GM19035 (cell line): ENCODE results near the gene BFSP1.

ENCODE experiments used
- ATAC-seq: cut with Tn5 transposase; IDR thresholded peaks from one replicate; pipeline ENCODE4 v1.9.1; 2021; ENCODE audit not compliant: unreplicated experiment

BFSP1 gene

DNA sequence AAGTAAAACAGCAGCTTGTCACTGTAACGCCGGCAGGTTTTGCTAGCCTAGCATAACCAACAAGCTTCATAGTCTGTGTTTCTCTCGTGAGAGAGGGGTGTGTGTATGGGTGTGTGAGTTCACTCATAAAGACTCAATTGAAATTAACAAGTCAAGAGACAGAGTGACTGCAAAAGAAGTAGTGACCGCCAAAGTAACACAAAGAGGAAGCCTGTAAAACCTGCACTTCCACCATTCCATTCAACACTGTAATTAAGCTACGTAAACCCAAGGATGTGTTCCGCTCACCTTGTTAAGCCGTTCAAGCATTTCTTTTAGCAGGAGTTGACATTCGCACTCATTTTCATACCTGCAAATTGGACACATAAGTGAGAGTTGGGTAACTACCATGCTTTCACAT, 6.6 kb downstream of the BFSP1 start:
- ATAC-seq, result no peak

DNA sequence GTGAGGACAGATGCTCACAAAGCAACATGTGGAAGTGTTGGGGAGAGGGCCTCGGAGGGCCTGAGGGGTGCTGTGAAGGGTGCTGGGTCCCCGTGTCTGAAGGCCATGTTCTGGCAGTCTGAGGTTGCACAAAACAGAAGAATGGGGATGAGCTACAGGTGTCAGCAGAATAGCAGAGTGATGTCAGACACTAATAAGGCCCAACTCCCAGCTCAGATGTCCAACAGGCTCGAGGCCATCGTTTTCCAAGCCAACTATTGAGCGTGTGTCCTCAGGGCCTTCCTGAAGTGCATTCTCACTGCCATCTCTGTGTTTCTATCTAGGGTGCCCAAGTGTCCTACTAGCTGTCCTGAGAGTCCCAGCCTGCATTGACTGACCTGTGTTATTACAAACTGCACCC, 7.9 kb downstream of the BFSP1 start:
- no peak for ATAC-seq

DNA sequence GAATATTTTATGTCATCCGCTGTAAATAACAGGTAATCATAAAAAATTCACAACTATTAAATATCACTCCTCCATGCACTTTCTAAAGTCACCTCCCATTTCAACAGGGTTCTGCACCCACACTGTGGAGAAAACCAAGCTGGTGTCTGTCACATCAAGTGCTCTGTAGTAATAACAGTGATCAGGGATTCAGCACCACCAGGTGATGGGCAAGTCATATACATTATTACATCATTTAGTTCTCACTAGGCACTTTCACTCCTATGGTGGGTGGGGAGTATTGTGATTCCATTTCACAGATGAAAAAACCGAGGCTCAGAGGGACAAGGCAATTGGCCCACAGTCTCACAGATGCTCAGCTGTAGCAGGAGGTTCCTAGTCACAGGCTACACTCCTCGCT, 8.7 kb downstream of the BFSP1 start:
- ATAC-seq, result no peak

DNA sequence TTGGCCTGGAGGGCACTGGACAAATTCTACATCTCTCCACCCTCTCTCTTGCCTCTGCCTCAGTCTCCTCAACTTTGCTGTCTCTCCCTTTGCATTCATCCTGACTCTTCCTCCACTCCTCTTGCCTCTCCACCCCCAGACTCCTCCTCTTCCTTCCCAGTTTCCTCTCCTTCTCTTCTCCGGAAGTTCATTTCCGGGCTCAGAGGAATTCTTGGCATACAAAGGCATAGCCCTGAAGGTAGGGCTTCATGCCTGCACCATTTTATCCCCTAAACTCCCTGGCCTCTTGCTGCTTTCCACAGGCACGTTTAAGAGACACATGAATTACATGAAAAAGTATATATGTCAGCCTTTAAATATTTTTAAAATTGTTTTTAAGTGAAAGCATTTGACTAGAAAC, 10.6 kb downstream of the BFSP1 start:
- ATAC-seq, result no peak

DNA sequence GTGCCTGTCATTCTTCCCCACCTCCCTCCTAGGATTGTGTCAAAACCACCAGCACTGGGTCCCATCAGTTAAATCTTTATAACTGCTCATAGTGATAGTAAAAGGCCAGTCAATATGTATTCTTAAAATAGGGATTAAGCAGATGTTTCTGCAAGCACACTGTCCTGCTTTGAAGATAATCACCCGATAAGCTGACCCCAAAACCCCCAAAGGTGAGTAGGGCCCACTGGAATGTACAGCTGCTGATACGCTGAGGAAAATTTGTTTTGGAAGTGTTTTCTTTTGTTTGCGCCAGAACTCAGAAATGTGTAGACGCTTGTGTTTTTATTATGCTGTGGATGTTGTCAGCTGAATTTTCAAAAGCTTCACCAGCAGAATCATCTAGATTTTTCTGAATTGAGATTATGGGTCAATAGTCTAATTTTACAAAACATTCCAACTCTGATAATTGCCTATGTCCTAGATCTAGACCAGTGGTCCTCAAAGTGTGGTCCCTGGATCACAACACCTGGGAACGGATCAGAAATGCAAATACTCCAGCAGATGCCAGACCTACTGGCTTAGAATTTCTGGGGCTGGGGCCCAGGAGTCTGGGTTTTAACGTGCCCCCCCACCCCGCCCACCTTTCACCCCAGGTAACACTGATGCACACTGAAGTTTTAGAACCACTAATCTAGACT, 11.4 kb downstream of the BFSP1 start:
- no peak for ATAC-seq

DNA sequence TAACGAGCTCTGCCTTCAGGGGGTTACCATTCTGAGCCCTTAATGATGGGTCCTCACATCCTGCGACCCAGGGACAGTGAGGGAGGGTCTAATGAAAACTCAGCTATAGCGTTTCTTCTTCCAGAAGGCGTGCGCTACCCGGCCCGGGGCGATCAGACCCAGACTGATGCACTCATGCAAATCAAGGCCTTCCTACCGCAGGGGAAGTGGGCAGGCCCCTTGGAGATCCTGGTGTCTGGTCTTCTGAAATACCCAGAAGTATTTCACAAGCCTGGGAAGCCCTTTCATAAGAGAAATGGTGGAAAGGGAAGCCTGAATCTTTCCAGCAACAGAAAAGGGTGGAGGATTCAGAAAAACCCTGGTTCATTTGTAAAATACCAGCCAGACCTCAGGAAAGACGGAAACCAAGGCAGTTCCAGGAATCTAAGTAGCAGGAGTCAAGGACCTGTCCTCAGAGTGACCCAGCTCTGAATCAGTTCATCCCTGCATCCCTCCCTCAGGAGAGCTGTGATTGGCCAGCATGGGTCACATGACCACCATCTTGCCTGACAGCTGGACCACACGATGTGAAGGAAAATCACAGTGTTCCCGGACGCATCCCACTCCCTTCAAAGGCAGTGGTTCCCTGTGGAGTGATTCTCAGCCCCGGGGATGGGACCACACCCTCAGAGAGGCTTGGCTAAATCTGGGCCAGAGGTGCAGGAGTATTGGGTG, 12.7 kb downstream of the BFSP1 start:
- ATAC-seq, result no peak

DNA sequence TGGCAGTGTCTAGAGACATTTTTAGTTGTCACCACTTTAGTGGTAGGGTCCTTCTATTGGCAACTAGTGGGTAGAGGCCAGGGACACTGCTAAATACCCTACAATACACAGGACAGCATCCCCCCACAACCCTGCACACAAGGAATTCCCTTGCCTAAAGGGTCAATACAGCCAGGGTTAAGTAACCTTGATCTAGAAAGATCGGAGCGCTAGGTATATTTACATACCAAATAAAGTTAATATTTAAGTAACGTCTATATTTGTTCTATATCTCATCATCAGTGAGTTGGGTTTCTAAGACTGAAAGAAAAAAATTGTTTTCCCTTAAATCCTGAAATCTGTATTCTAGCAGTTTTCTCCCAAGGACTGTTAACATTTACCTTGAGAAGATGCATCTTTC, 16.1 kb downstream of the BFSP1 start:
- no peak for ATAC-seq

DNA sequence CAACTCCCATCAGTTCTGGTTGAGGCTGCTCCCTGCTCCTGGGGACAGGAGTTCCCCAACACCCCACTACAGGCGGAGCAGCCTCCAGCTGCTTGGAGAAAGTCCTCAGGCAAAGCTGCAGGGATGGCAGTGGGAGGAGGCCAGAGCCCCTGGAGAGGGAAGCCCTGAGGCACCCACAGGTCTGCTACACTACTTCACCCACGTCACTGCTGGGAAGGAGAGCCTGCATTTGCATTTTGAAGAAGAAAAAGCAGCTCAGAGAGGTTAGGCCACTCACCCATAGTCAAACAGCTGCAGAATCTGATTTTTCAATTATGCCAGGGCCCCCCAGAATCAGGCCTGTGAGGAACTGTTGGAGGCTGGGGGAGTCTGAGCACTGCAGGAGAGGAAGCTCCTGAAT, 17.2 kb downstream of the BFSP1 start:
- no peak for ATAC-seq

DNA sequence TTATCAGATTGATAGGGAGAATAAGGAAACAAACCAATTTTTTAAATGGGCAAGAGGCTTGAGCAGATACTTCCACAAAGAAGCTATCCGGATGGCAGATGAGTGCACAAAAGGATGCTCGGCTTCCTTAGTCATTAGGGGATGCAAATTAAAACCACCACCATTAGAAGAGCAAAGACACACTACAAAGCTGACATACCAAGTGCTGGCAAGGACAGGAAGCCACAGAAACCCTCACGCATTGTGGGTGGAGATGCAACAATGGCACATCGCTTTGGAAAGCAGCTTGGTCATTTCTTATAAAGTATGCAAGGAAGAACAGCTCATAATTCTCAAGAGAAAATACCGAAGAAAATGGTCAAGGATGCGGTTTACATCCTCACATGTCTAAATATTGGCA, 19.8 kb downstream of the BFSP1 start:
- no peak for ATAC-seq

DNA sequence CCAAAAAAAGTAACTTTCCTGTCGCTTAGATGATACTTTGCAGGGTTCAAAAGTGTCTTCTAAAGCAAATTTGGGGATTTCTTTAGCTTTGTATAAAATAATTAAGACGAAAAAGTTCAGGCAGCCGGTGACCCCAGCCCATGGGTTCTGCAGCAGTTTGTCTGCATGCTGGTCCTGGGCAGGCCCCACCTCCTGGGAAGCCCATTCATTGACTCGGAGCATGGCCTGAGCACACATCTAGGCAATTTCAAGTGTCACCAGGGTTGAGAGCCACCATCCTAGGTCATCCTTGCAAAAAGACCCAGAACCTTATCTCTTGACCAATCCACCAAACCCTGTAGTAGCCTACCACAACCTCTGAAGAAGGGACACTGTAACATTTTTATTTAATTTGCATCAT, 20.6 kb downstream of the BFSP1 start:
- no peak for ATAC-seq

DNA sequence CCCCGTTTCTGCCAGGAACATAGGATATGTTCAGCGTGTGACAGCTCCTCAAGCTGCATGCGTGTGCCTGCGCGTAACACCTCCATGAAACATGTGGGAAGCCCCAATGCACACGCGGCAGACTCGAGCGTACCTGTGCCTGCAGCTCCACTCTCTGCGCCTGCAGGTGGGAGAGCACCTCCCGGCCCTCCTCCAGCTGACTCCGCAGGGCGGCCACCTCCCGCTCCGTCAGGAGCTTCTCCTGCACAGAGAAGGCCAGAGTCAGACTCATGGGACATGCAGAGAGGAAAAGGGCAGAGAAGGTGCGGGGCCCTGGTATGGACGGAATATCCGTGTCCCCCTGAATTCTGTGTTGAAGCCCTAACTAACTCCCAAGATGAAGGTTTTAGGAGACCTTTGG, 22.4 kb downstream of the BFSP1 start:
- ATAC-seq, result no peak

DNA sequence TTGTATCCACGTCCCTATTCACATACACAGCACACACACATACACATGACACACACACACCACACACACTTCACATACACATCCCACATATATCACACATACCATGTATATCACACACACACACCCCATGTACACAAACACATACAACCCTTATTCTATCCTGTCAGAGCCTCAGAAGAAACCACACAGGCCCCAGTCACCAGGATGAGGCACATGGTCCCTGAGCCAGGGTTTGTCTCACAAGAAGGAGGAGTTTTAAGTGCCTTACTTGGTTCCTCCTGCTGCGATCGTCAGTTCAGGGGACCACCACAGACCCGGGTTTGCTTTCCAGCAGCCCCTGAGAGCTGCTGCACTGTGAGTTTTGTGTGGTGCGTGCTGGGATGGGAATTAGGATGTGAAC, 23.6 kb downstream of the BFSP1 start:
- ATAC-seq, result no peak

DNA sequence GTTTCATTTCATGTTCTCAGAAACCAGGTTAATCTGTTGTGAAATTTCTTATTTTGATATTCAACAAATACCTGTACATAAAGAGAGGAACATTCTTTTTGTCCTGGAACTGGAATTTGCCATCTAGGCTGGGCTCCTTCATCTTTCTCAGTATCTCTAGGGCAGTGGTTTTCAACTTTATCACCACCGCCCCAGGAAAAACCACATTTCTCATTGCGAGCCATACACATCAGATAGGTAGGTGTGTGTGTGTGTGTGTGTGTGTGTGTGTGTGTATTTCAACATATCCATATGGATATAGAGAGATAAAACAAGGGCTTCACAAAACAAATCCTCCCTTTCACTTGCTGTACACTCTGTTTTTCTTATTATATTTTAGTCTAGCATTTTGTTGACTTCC, 24.1 kb downstream of the BFSP1 start:
- no peak for ATAC-seq

DNA sequence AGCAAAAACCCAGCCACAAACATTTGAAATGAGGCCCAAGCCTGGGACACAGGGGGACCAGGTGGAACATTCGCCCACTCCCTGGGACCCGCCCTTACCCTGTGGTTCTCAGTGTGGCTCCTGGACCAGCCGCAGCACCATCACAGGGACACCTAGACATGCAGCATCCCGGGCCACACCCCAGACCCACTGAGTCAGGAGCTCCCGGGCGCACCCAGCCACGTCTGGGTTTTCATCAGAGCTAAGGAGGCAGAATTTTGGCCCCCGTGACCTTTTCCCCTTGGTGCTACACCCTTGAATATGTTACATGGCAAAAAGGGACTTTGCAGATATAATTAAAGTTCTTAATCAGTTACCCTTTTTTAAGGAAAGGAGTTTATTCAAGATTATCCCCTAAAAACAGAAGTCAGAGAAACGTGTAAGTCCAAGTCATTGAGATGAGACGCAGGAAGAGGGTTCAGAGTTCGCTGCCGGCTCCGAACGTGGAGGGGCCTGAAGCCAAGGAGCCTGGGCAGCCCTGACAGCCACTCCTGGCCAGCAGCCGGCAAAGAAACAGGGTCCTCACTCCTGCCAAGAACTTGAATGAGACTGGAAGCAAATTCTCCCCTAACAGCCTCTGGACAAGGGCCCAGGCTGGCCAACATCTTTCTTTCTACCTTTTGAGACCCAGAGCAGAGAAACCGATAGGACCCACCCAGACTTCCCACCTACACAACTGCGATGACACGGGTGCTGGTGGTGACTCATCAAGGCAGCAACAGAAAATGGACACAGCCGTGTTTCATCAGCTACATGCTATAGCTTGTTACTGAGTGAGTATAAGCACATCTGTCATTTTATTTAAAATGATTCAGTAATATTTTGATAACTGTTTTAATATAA, 25.3 kb downstream of the BFSP1 start:
- ATAC-seq, result peak; percentile 15

DNA sequence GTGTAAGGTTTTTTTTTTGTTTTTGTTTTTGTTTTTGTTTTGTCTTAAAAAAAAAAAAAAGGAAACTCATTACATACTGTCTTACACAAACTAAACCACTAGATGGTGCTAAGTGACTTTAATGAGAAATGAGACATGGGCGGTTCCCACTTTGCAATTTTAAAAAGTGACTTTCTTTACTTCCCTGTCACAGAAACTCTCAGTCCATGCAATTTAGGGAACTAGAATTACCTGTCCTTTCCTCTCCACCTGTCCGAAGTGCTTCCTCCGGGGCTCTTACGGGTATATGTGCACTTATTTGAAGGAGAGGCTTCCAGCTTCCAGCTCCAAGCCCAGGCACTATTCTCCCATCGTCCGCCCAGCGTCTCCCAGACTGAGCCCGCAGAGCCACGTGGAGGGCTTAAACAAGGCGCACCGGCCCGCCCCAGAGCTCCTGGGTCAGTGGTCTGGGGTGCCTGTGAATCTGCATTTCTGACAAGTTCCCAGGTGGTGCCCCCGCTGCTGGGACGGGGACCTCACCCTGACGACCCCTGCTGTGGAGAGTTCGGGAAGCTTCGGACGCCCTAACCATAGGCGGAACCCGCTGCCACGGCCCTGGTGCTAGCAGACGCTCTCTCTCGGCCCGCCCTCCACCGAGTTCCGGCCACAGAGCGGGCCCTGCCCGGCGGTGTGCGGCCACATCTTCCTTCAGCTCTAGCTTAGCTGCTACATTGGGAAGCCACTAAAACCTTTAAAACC, 26.1 kb downstream of the BFSP1 start:
- ATAC-seq, result peak; percentile 73

DNA sequence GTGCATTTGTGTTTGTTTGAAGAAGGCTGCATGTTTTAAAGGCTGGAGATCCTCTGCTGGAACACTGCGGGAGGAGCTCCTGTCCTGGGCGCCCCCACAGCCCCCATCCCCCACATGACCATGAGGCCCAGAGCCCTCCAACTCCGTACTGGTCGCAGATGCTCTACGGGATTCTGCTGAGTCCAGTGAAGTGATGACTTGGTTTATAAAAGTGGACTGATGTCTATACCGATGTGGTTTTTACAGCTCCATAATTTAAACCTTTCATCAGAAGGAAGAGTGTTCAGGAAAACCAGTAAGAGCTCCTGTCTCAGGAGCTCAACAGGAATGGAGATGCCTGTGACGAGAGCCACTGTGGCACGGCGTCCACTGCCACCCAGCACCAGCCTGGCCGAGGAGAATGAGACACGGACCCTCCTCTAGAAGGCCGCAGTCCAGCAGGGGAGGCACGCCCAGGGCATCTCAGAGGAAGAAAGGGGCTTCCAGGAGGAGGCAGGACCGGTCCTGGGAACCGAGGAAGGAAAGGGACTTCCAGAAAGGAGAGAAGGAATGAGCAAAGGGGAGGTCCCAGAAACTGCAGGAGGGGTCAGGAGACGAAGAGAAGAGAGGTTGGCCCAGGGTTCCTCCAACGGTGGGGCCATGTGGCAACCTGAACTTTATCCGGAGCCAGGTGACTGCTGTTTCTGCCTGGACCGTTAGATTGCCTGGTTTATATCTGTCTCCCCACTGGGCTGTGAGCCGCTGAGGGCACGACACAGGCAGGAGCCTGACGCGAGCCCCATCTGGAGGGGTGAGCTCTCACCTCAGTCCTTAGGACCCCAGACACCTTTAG, 26.9 kb downstream of the BFSP1 start:
- no peak for ATAC-seq

DNA sequence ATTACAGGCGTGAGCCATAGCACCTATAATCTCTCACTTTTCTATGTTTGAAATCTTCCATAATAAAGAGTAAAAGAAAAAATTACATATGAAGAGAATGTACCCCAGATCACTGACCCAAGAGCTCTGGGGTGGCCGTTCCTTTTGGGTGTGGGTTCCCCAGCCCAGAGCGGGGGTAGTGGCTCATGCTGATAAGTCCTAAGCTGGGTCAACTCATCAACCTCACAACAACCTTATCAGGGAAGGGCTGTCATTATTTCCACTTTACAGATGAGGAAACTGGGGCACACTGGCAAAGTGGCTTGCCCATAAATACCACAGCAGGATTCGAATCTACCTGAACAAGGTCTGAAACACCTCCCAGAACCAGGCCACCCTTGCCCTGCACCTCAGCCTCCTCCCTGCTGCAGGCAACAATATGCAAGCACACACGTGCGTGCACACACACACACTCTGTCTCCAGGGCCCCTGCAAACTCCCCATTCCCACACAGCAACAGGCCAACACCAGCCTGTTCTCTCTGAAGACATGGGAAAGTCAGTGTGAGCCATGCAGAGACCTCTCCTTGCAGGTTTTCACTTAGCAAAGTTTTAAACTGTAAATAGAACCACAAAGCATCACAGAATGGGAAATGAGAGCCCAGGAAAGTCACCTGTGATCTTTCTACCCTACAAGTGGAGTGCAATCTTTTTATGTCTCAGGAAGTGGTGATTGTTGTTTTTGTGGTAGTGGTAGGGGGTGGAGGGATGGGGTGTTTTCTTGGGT, 27.7 kb downstream of the BFSP1 start:
- ATAC-seq, result no peak

DNA sequence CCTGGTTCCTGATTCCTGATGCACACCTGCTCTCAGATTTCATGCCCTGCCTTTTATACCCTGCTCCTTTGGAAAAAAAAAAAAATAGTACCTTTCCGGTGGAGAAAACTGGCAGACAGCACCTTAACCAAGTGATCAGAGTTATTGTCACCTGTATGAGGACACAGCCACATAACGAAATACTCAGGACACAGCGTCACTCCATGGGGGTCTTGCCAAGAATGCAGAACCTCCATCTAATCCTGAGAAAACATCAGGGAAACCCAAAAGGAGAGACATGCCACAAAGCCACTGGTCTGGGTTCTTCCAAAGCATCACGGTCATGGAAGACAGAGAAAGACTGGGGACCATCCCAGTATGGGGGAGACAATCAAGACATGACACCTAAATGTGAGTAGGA, 29.1 kb downstream of the BFSP1 start:
- ATAC-seq, result no peak

DNA sequence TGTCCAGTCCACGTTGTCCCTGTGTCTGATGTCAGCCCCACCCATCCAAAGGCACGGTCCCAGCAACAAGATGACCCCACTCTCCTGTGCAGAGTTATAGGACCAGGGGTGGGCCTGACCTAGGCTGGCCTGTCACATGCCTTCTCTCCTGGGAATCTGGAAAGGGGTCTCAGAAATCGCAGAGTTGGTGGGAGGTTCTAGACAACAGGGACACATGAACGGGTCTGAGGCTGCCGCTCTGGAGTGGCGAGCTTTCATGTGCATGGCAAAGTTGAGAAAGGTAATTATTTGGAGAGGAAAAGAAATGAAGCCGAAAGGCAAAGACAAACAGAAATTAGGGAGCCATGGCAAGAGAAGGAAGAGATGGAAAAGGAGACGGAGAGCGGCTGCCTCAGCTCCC, 29.5 kb downstream of the BFSP1 start:
- no peak for ATAC-seq

DNA sequence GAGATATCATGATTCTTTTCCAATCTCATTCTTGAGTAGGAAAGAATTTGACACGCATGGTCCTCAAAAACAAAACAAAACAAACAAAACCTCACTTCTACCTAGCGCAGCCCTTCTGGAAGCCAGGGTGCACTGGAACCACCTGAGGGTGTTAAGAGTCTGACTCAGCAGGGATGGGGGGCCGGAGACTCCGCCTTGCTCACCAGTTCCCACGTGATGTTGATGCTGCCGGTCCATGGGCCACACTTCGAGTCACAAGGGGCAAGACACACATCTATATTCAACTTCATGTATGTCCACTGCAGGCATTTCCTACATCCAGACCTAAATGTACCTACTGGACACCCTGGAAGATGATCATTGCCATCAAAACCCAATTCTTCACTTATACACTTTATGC, 30.4 kb downstream of the BFSP1 start:
- ATAC-seq, result no peak
